ENCODE measurements around the gene VAMP7. TPM values are rescaled to one million over a fixed set of nuclear protein-coding genes. Genes with fewer than 3 reads are reported as not detected.

Gene VAMP7
- total and polyA plus RNA-seq, 2 of the 8 experiments (the other 6 are each of a cell fraction or from before 2014, with no cell fraction given), result 14.2 to 22.1 TPM

- CTCF ChIA-PET (ENCODE audit: partially characterized antibody), result no interaction called here
- Histone ChIP-seq H3K27ac (ENCODE audit: low read depth, low read length) (no peak overlapping the region), H3K27me3 (replicated peaks in 1 of 4; ENCODE audit: control insufficient read depth in 3 of 4, extremely low read depth in 1 of 4, insufficient read depth in 3 of 4, low read length in 3 of 4) (no peaks in the 10 kb centered on the region)
- TF ChIP-seq RXRA (IDR thresholded peaks at IDR 0.05; ENCODE audit: insufficient read depth, low read depth, low read length) (no peak), RAD21 (IDR thresholded peaks at IDR 0.05 in 1 of 2, conservative IDR thresholded peaks at IDR 0.05 in 1 of 2; ENCODE audit: low read depth in 2 of 2, low read length in 2 of 2) (no peak), SAP30 (IDR thresholded peaks at IDR 0.05; ENCODE audit: insufficient read depth, insufficient replicate concordance, low read length) (no peak), NRF1 (IDR thresholded peaks at IDR 0.05; ENCODE audit: low read depth, low read length) (no peak), SRF (IDR thresholded peaks at IDR 0.05; ENCODE audit: low read depth, low read length) (no peak), HDAC2 (IDR thresholded peaks at IDR 0.05; ENCODE audit: borderline replicate concordance in 1 of 2, low read depth in 2 of 2, low read length in 2 of 2) (no peak), RFX5 (IDR thresholded peaks at IDR 0.05; ENCODE audit: borderline replicate concordance, low read depth, low read length) (no peak)
Observed at GRCh38 chrX:155871934-155872333, 9.2 kb upstream of the VAMP7 start.

More at GRCh38 chrX:155871934-155872333, 9.2 kb upstream of the VAMP7 start:
- Histone ChIP-seq H4K8ac (ENCODE audit: extremely low read depth, insufficient read depth, low read length) (no peak overlapping the region), H3K79me1 (ENCODE audit: low read depth, low read length) (no peaks in the 10 kb centered on the region), H2BK20ac (ENCODE audit: low read length) (no peak overlapping the region), H3K79me2 (ENCODE audit: control insufficient read depth in 1 of 2, insufficient read depth in 2 of 2, low read length in 2 of 2) (no peaks in the 10 kb centered on the region), H2AK5ac (ENCODE audit: low read depth, low read length) (no peak overlapping the region), H3K23me2 (ENCODE audit: low read depth, low read length) (no peaks in the 10 kb centered on the region), H3K4me3 (ENCODE audit: extremely low read depth in 1 of 4, insufficient read depth in 2 of 4, low read depth in 3 of 4, low read length in 4 of 4) (no peak overlapping the region), H3K4ac (replicated peaks; ENCODE audit: insufficient read length, low read depth, low read length) (no peak overlapping the region), H4K5ac (ENCODE audit: insufficient read length, low read depth, low read length) (no peak overlapping the region), H2AFZ (ENCODE audit: low read length) (no peak overlapping the region), H2BK120ac (replicated peaks; ENCODE audit: low read depth, low read length) (no peak overlapping the region), H3K9ac (replicated peaks in 1 of 4; ENCODE audit: extremely low read depth in 1 of 4, low read depth in 3 of 4, low read length in 3 of 4) (no peak overlapping the region), H3K18ac (ENCODE audit: extremely low read depth, low read length) (no peak overlapping the region), H2BK5ac (ENCODE audit: low read depth, low read length) (no peak overlapping the region), H2BK15ac (ENCODE audit: low read length) (no peak overlapping the region), H3K14ac (ENCODE audit: insufficient read length) (no peak overlapping the region), H3K4me1 (replicated peaks in 1 of 4; ENCODE audit: control insufficient read depth in 3 of 4, insufficient read depth in 4 of 4, low read length in 3 of 4) (no peaks in the 10 kb centered on the region), H3K23ac (ENCODE audit: insufficient read length) (no peak overlapping the region), H3K4me2 (ENCODE audit: insufficient read depth in 1 of 2, low read depth in 2 of 2, low read length in 2 of 2) (no peak overlapping the region), H2BK12ac (ENCODE audit: low read depth, low read length) (no peak overlapping the region), H3K9me3 (ENCODE audit: insufficient read depth in 2 of 2, low read depth in 1 of 2, low read length in 1 of 2) (peaks cover 7 to 21% of the 10 kb centered on the region in 2 experiments; a peak in 3 of 4 replicates), H3K56ac (replicated peaks; ENCODE audit: insufficient read length, low read depth, low read length) (no peak overlapping the region), H4K91ac (replicated peaks; ENCODE audit: insufficient read length, low read length) (no peak overlapping the region), H3K36me3 (ENCODE audit: control insufficient read depth in 2 of 4, insufficient read depth in 4 of 4, low read length in 3 of 4) (no peaks in the 10 kb centered on the region), H4K20me1 (replicated peaks in 1 of 2; ENCODE audit: control insufficient read depth in 1 of 2, insufficient read depth in 2 of 2, low read length in 2 of 2) (no peaks in the 10 kb centered on the region)
- POLR2A ChIA-PET (ENCODE audit: partially characterized antibody), result no interaction called here
- DNase-seq (ENCODE audit: low read depth in 1 of 2, low spot score in 2 of 2) (no peak), FAIRE-seq (no peak)
